Ascending aorta (tissue), 2 donors: Measurements from ENCODE around the gene TIMM21. TPM values are rescaled to one million over a fixed set of nuclear protein-coding genes. Genes with fewer than 3 reads are reported as not detected.

ENCODE experiments used
- DNase-seq, 2 donors: peaks; one replicate each; pipeline ENCODE4 v3.0.0-alpha.2; 2019; ENCODE audit warnings: low spot score in 2 of 2
- H3K27ac ChIP-seq, 2 donors: fragments of 200-600 bp; sonication (generic); one replicate each; pipeline ENCODE4 v1.5.1; 2016 to 2017; ENCODE audit warnings: mild to moderate bottlenecking in 1 of 2
- H3K27me3 ChIP-seq: fragments of 200-600 bp; sonication (generic); one replicate; pipeline ENCODE4 v1.5.1; 2017
- H3K36me3 ChIP-seq, 2 donors: fragments of 200-600 bp; sonication (generic); one replicate each; pipeline ENCODE4 v1.5.1; 2016
- H3K4me1 ChIP-seq, 2 donors: fragments of 200-600 bp; sonication (generic); one replicate each; pipeline ENCODE4 v1.5.1; 2016 to 2017; ENCODE audit warnings: mild to moderate bottlenecking in 1 of 2
- H3K4me3 ChIP-seq, 2 donors: fragments of 200-600 bp; sonication (generic); one replicate each; pipeline ENCODE4 v1.5.1; 2016 to 2017; ENCODE audit warnings: mild to moderate bottlenecking in 1 of 2
- H3K9me3 ChIP-seq, 2 donors: fragments of 200-600 bp; sonication (generic); one replicate each; pipeline ENCODE4 v1.5.1; 2016
- CTCF ChIP-seq, 3 experiments: fragments of 200-600 bp in 2 of 3; fragments of 450-650 bp in 1 of 3; sonication (generic) in 2 of 3; IDR thresholded peaks; one replicate each; pipeline ENCODE4 v1.5.1; 2016 to 2019; ENCODE audit warnings: antibody characterized with exemption in 3 of 3, mild to moderate bottlenecking in 1 of 3, moderate library complexity in 1 of 3
- intact Hi-C: fragments of 100-400 bp; cut with DNase I; formaldehyde crosslinking; loops from one replicate; pipeline ENCODE4 v1.15.1; 2023
- total RNA-seq: library from RNA; depleted of rRNA; stranded (reverse); fragments of >200 nt; gene quantifications from one replicate; pipeline ENCODE4 v1.1.0, GENCODE V29; 2016

The TIMM21 gene
- total RNA-seq, 1 donor from 2014 or later = 27.2 TPM

DNA sequence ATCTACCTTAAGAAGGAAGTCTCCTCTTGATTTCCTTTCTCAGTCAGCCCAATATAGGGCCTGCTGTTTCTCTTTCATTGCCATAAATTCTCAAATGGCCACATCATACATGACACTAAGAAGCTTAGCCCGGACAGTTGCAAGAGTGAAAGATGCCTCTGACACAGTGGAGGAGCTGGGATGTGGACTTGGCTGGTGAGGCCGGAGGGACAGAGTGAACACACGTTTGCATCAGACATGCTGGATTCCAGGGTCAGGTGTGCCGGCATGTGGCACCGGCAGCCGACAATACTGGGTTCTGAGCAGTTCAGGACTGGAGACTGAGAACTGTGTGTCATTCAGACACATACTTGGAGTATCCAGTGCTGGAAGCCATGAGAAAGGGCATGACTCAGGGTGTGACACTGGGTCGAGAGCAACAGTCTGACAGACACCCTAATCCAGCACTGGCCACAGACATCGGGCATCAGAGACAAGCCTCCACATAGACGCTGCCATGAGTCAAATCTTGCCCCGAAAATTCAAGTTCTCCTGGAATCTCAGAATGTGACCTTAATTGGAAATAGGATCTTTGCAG is 31.4 kb downstream of the TIMM21 start:
- intact Hi-C loops = no loop called here
- Histone ChIP-seq H3K9me3 (no peaks in the 10 kb centered on the region), H3K27me3 (no peaks in the 10 kb centered on the region), H3K36me3 (no peaks in the 10 kb centered on the region), H3K4me1 (no peaks in the 10 kb centered on the region), H3K27ac (no peak overlapping the region), H3K4me3 (no peak overlapping the region)
- no peak for TF ChIP-seq CTCF (IDR thresholded peaks at IDR 0.05)
- no peak for DNase-seq

- Histone ChIP-seq H3K36me3 (no peaks in the 10 kb centered on the region), H3K4me1 (no peaks in the 10 kb centered on the region), H3K27me3 (no peaks in the 10 kb centered on the region), H3K4me3 (no peak overlapping the region), H3K9me3 (no peaks in the 10 kb centered on the region), H3K27ac (no peak overlapping the region)
- TF ChIP-seq CTCF (IDR thresholded peaks at IDR 0.05) = no peak
- intact Hi-C loops = no loop called here
- no peak for DNase-seq
Observed at GRCh38 chr18:74182335-74182734, 34.0 kb downstream of the TIMM21 start.

GRCh38 chr18:74183130-74183529 is 34.8 kb downstream of the TIMM21 start:
- intact Hi-C loops = no loop called here
- Histone ChIP-seq H3K27me3 (no peaks in the 10 kb centered on the region), H3K9me3 (no peaks in the 10 kb centered on the region), H3K4me3 (no peak overlapping the region), H3K27ac (no peak overlapping the region), H3K4me1 (no peaks in the 10 kb centered on the region), H3K36me3 (no peaks in the 10 kb centered on the region)
- no peak for DNase-seq
- no peak for TF ChIP-seq CTCF (IDR thresholded peaks at IDR 0.05)

DNA sequence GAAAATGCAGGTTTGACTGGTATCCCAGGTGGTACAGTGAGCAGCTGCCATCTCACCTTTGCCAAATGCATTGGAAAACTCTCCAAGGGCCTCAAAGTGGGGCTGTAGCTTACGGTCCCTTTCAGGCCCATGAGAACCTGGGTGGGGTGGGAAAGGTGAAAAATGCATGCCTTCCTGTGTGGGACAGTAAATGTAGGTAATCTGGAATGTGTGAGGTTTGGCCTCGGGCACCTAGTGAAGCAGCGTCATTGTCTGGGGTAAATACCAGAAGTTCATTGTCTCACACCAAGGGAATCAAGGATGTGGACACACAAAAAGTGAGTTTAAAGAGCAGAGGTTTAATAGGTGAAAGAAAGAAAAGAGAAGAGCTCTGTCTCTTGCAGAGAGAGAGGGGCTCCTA is 36.6 kb downstream of the TIMM21 start:
- Histone ChIP-seq H3K4me3 (no peak overlapping the region), H3K36me3 (no peaks in the 10 kb centered on the region), H3K9me3 (no peaks in the 10 kb centered on the region), H3K27me3 (no peaks in the 10 kb centered on the region), H3K27ac (no peak overlapping the region), H3K4me1 (no peaks in the 10 kb centered on the region)
- intact Hi-C loops = no loop called here
- TF ChIP-seq CTCF (IDR thresholded peaks at IDR 0.05) = no peak
- DNase-seq = no peak

DNA sequence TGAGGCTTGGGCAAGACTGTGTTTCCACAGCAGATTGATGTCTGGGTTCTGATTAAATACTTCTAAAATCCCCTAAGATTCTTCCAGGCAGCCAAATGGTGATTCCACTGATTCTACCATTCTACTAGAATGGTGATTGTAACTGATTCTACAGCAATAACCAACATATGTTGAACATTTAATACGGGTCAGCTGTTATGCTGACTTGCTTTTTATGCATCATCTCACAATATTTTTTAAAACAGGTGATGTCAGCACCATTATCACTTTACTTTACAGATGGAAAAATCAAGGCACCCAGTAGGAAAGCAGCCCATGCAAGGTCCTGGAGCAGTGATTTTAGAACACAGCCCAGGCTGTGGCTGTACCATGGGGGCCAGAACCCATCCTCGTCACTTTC is 37.5 kb downstream of the TIMM21 start:
- Histone ChIP-seq H3K4me1 (no peaks in the 10 kb centered on the region), H3K27ac (no peak overlapping the region), H3K4me3 (no peak overlapping the region), H3K27me3 (no peaks in the 10 kb centered on the region), H3K36me3 (no peaks in the 10 kb centered on the region), H3K9me3 (no peaks in the 10 kb centered on the region)
- intact Hi-C loops = no loop called here
- no peak for DNase-seq
- TF ChIP-seq CTCF (IDR thresholded peaks at IDR 0.05) = no peak

- no peak overlapping the region for H3K4me3 ChIP-seq
- H3K36me3 ChIP-seq = no peaks in the 10 kb centered on the region
- no peaks in the 10 kb centered on the region for H3K4me1 ChIP-seq
- no peak for TF ChIP-seq CTCF (IDR thresholded peaks at IDR 0.05)
- intact Hi-C loops = no loop called here
- DNase-seq = no peak
- no peaks in the 10 kb centered on the region for H3K27me3 ChIP-seq
- H3K27ac ChIP-seq = no peak overlapping the region
- H3K9me3 ChIP-seq = no peaks in the 10 kb centered on the region
Observed at GRCh38 chr18:74186661-74187060, 38.3 kb downstream of the TIMM21 start.
